ACC112 (cell line): Measurements from ENCODE around the gene KRTAP22-2.

Source experiments
- H2AFZ ChIP-seq: fragments of 200-600 bp; sonication (generic); one replicate; pipeline ENCODE4 v1.6.0; 2017; ENCODE audit warnings: antibody characterized with exemption, low read length; ENCODE audit not compliant: unreplicated experiment
- H3K27ac ChIP-seq: fragments of 200-600 bp; sonication (generic); 2 replicates; pipeline ENCODE4 v1.5.1; 2014; ENCODE audit warnings: low read depth, mild to moderate bottlenecking, antibody characterized with exemption, low read length, moderate library complexity
- H3K27me3 ChIP-seq: fragments of 200-600 bp; sonication (generic); 2 replicates; pipeline ENCODE4 v1.6.1; 2014; ENCODE audit warnings: mild to moderate bottlenecking, antibody characterized with exemption, low read length, moderate library complexity, mixed read lengths; ENCODE audit not compliant: insufficient read depth
- H3K36me3 ChIP-seq: fragments of 200-600 bp; sonication (generic); 2 replicates; pipeline ENCODE4 v1.6.1; 2016; ENCODE audit warnings: mild to moderate bottlenecking, antibody characterized with exemption, low read length, moderate library complexity, mixed read lengths; ENCODE audit not compliant: insufficient read depth
- H3K4me1 ChIP-seq: fragments of 200-600 bp; sonication (generic); one replicate; pipeline ENCODE4 v1.6.1; 2016; ENCODE audit warnings: low read length, mixed read lengths; ENCODE audit not compliant: insufficient read depth, unreplicated experiment, control insufficient read depth
- H3K4me3 ChIP-seq: fragments of 200-600 bp; sonication (generic); 2 replicates; pipeline ENCODE4 v1.5.1; 2014; ENCODE audit warnings: mild to moderate bottlenecking, low read depth, low read length
- H3K79me2 ChIP-seq: fragments of 200-600 bp; sonication (generic); one replicate; pipeline ENCODE4 v1.6.0; 2016; ENCODE audit warnings: low read length; ENCODE audit not compliant: control insufficient read depth, unreplicated experiment, insufficient read depth

KRTAP22-2 gene

DNA sequence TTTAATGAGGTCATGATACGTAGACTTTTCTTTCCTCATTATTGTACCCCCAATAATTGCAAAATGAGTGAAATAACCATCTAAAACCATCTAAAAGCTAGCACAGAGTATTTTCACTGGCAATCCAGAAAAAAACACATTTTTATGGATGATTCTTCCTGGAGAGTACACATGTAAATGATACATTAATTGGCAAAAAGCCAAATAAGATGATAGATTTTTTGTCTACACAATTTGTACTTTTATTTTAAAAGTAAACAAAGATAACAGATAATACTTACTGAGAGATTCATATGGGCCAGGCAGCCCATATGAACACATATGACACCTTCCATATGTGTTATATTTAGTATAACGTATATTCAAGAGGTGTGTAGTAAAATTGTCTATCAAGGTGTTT, 26.6 kb downstream of the KRTAP22-2 start:
- Histone ChIP-seq H3K79me2 (no peaks in the 10 kb centered on the region), H3K4me1 (no peaks in the 10 kb centered on the region), H3K4me3 (no peak overlapping the region), H3K27me3 (no peaks in the 10 kb centered on the region), H3K27ac (no peak overlapping the region), H3K36me3 (no peaks in the 10 kb centered on the region), H2AFZ (no peak overlapping the region)

DNA sequence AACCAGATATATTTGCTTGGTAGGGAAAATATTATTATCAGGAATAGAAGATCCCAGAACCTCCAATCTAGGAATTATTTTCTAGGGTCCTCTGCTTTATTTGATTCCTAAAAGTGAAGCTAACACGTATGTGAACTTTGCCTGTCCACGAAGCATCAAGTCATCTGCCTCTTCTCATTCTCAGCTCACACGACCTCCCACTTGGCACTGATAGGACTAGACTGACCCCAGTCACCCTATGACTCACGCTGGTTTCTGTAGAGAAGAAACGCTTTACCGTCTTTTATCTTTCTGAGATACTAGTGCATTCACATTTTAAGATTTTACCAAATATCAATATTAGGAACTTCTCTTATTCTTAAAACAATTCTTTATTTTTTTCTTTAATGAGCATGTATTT, 27.1 kb downstream of the KRTAP22-2 start:
- Histone ChIP-seq H3K27ac (no peak overlapping the region), H3K27me3 (no peaks in the 10 kb centered on the region), H3K4me3 (no peak overlapping the region), H3K36me3 (no peaks in the 10 kb centered on the region), H3K79me2 (no peaks in the 10 kb centered on the region), H2AFZ (no peak overlapping the region), H3K4me1 (no peaks in the 10 kb centered on the region)

DNA sequence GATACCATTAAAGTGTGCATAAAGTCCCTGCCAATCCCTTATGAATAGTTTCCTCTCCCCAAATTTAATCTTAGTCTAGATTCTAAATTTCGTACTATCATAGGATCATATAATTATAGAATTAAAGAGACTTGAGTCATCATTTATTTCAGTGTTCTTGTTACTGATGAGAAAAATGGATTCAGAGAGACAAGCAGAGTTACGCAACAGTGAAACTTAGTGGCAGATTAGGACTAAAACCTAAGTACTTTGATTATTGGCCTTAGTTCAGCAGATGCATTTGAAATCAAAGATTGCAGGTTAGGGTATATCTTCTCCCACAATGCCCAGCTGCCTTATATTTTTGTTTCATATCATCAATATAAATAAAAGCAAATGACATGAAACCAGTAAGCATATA, 28.2 kb downstream of the KRTAP22-2 start:
- Histone ChIP-seq H3K4me3 (no peak overlapping the region), H3K79me2 (no peaks in the 10 kb centered on the region), H3K4me1 (no peaks in the 10 kb centered on the region), H2AFZ (no peak overlapping the region), H3K27me3 (no peaks in the 10 kb centered on the region), H3K27ac (no peak overlapping the region), H3K36me3 (no peaks in the 10 kb centered on the region)

DNA sequence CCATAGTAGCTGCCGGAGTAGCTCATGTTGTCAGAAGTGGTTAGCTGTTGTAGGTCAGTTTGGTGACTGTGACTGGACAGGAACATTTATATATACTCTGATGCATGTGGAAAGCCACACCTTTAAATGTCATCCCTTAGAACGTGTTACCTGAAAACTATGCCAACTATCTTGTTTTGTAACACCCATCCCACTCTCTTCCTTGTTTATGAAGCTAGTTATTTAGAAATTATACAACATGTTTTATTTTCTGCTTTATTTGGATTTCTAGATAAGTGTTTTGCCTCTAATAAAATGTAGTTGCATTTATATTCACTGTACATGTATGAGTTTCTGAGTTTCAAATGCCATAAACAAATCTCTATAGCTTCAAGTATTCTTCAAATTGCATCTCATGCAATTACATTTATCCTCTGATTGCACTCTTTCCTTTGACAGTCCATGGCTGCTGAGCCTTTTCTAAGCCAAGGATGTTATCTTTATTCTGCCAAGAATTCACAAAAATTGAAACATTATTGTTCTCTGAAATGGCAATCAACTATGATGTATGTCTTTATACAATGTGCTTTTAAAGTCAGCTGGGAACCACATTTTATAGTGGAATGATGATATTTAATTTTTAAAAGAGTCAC, 28.8 kb downstream of the KRTAP22-2 start, which contains the start of gene KRTAP19-7:
Gene KRTAP19-7, minus strand, starts transcription at position 51 of the 632 bp plus-strand sequence. Its CDS starts 25 bp downstream, at position 26.
- Histone ChIP-seq H2AFZ (no peak within 1 kb of the TSS), H3K36me3 (no peaks in the 10 kb centered on the region), H3K79me2 (no peaks in the 10 kb centered on the region), H3K4me1 (no peaks in the 10 kb centered on the region), H3K27ac (no peak within 1 kb of the TSS), H3K27me3 (no peaks in the 10 kb centered on the region), H3K4me3 (no peak within 1 kb of the TSS)

DNA sequence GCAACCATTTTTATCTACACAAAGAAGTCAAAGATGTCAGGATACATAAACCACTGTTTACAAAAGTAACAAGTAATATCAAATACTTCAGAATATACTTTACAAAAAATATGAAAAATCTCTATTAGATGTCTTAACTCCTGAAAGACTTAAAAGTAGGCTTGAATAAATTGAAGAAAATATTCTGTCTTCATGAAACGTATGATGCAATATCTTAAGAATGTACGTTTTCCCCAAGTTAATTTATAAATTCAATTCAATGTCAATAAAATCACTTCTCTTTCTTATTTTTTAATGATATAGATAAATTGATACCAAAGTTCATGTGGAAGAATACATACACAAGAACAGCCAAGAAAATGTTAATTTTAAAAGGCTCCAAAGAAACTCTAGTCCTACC, 35.1 kb downstream of the KRTAP22-2 start:
- Histone ChIP-seq H3K27me3 (no peaks in the 10 kb centered on the region), H3K4me1 (no peaks in the 10 kb centered on the region), H3K36me3 (no peaks in the 10 kb centered on the region), H3K4me3 (no peak overlapping the region), H3K27ac (no peak overlapping the region), H3K79me2 (no peaks in the 10 kb centered on the region), H2AFZ (no peak overlapping the region)

DNA sequence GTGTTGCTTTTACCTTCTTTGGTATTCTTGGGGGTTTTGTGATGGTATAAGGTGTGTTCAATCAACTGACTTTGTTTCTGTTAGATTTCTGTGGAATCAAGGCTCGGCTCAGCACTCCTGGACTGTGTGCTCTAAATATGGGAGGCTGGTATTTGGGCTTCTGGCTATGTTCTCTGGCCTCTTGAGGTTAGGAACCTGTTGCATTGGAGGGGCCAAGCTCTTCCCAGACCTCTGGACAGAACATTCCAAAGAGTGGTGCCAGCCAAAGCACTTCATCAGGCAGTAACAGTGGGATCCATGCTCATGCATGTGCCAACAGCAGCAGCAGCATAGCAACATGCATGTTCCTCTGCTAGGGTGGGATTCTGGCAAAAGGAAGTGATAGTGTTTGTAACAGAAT, 37.4 kb downstream of the KRTAP22-2 start:
- Histone ChIP-seq H3K27ac (no peak overlapping the region), H3K4me1 (no peaks in the 10 kb centered on the region), H3K36me3 (no peaks in the 10 kb centered on the region), H3K27me3 (no peaks in the 10 kb centered on the region), H3K4me3 (no peak overlapping the region), H2AFZ (no peak overlapping the region), H3K79me2 (no peaks in the 10 kb centered on the region)

DNA sequence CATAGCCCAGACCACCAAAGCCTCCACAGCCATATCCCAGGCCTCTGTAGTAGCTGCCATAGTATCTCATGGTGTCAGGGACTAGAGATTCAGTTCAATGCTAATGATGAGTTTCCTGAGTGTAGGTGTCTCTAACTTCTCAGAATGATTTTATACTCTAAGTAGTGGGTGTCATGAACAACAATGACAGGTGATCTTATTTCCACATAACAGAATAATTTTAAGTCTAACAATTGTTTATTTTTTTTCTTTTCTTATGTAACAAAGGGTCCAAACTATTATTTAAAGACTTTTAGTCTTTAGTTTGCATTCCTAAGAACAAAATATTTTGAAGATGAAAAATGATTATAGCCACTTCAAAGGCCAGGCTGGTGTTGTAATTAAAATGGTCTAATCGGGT, 48.4 kb downstream of the KRTAP22-2 start, which contains the start of gene KRTAP19-6:
Gene KRTAP19-6, minus strand, starts transcription at position 101 of the 400 bp plus-strand sequence. Its CDS starts 31 bp downstream, at position 70.
- H3K36me3 ChIP-seq = no peaks in the 10 kb centered on the region
- H3K27me3 ChIP-seq = no peaks in the 10 kb centered on the region
- H3K4me1 ChIP-seq = no peaks in the 10 kb centered on the region
- no peak within 1 kb of the TSS for H3K27ac ChIP-seq
- H2AFZ ChIP-seq = no peak within 1 kb of the TSS
- no peak within 1 kb of the TSS for H3K4me3 ChIP-seq
- H3K79me2 ChIP-seq = no peaks in the 10 kb centered on the region
